ENCODE data around the gene CACNB1.

Gene CACNB1

GRCh38 chr17:39219647-39220154, 22.2 kb upstream of the CACNB1 start:
- H3K27ac ChIP-seq, result no peak overlapping the region
- TF ChIP-seq ZFX (IDR thresholded peaks at IDR 0.05; ENCODE audit: borderline replicate concordance), result no peak
- TF ChIP-seq CTCF (IDR thresholded peaks at IDR 0.05), result no peak

- H3K27ac ChIP-seq, result no peak overlapping the region
- TF ChIP-seq ZFX (IDR thresholded peaks at IDR 0.05; ENCODE audit: borderline replicate concordance) (no peak), CTCF (IDR thresholded peaks at IDR 0.05) (no peak)
These were observed 21.4 kb upstream of the CACNB1 start for GRCh38 chr17:39218906-39219305.

GRCh38 chr17:39217734-39218369, 20.4 kb upstream of the CACNB1 start:
- no peak for TF ChIP-seq CTCF (IDR thresholded peaks at IDR 0.05)
- no peak for TF ChIP-seq ZFX (IDR thresholded peaks at IDR 0.05; ENCODE audit: borderline replicate concordance)
- no peak overlapping the region for H3K27ac ChIP-seq

GRCh38 chr17:39213852-39214251, 16.4 kb upstream of the CACNB1 start:
- TF ChIP-seq ZFX (IDR thresholded peaks at IDR 0.05; ENCODE audit: borderline replicate concordance) (no peak), CTCF (IDR thresholded peaks at IDR 0.05) (no peak)
- H3K27ac ChIP-seq, result no peak overlapping the region

GRCh38 chr17:39212841-39213480, 15.5 kb upstream of the CACNB1 start:
- no peak for TF ChIP-seq ZFX (IDR thresholded peaks at IDR 0.05; ENCODE audit: borderline replicate concordance)
- no peak for TF ChIP-seq CTCF (IDR thresholded peaks at IDR 0.05)
- H3K27ac ChIP-seq, result no peak overlapping the region

- TF ChIP-seq ZFX (IDR thresholded peaks at IDR 0.05; ENCODE audit: borderline replicate concordance), result no peak
- no peak for TF ChIP-seq CTCF (IDR thresholded peaks at IDR 0.05)
These were observed 14.8 kb upstream of the CACNB1 start for GRCh38 chr17:39212195-39212810.

GRCh38 chr17:39210093-39210434, 12.6 kb upstream of the CACNB1 start:
- no peak for TF ChIP-seq CTCF (IDR thresholded peaks at IDR 0.05)
- H3K27ac ChIP-seq, result no peak overlapping the region

More at GRCh38 chr17:39212195-39212810, 14.8 kb upstream of the CACNB1 start:
- no peak overlapping the region for H3K27ac ChIP-seq

All from 22Rv1 (cell line).